HG03139 (cell line): Measurements from ENCODE around the gene NAA80.

Experiments
- ATAC-seq: cut with Tn5 transposase; IDR thresholded peaks from one replicate; pipeline ENCODE4 v1.9.1; 2021; ENCODE audit not compliant: unreplicated experiment

NAA80 gene, protein sequence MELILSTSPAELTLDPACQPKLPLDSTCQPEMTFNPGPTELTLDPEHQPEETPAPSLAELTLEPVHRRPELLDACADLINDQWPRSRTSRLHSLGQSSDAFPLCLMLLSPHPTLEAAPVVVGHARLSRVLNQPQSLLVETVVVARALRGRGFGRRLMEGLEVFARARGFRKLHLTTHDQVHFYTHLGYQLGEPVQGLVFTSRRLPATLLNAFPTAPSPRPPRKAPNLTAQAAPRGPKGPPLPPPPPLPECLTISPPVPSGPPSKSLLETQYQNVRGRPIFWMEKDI

DNA sequence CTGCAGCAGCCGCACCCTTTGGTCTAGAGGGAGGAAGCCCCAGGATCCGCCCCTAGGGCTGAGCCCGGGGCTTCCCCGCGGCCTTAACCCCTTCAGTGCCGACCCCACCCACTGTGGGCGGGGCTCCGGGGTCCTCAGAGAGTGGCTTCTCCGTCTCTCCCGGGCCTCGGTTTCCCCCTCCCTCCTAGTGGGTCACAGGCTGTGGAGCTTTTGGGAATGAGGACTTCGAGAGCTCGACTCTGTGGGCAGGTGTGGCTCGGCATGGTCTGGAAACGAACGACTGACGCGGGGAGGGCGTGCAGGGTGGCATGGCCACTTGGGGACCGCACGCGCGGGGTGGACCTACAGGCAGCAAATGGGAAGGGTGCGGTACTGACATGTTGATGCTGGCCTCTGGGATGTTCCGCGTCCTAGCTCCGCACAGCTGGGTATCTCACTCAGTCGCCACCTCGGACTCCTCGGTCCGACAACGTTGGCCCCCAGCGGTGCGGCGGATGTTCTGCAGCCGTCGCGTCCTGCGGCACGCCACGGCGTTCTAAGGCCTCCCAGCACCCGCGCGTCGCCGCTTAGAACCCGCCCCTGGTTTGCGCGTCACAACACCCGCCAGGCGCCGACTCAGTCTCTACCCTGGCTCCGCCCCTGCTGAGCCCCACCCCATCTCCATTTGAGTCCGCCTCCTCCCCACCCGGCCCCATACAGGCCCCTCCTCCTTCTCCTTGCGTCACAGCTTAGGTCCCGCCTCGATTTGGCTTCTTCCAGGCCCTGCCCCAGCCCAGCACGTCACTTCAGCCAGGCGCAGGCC, at the start of gene NAA80, which contains the start of gene HYAL3:
TSS of gene NAA80 (minus strand) at position 570 of the 802 bp plus-strand sequence. CDS start 1,942 bp downstream, outside the sequence.
TSS of gene HYAL3 (minus strand) at position 570 of the 802 bp plus-strand sequence. CDS start 3,803 bp downstream, outside the sequence.
- peak; percentile 80 for ATAC-seq

DNA sequence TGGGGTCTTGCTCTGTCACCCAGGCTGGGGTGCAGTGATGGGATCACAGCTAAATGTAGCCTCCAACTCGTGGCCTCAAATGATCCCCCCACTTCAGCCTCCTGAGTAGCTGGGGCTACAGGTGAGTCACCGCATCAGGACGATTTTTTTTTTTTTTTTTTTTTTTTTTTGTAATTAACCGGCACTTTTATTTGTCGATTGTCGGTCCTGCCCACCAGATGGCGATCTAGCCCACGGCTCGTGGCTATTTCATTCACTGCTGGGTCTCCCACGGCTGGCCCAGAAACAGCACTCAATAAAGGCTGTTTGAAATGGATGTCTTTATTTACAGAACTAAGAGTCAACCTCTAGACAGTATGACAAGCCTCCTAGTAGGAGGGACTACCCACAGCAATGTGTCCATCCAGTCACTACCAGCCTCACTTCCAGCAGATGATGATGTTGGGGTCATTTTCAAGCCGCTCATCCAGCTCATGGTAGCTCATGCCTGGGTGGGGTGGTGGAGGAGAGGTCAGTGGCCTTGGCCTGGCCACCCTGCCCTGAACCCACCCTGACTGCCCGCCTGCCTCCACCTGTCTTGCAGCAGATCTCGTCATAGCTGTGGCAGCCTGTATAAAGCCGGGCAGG, 48.1 kb upstream of the NAA80 start:
- ATAC-seq, result no peak

DNA sequence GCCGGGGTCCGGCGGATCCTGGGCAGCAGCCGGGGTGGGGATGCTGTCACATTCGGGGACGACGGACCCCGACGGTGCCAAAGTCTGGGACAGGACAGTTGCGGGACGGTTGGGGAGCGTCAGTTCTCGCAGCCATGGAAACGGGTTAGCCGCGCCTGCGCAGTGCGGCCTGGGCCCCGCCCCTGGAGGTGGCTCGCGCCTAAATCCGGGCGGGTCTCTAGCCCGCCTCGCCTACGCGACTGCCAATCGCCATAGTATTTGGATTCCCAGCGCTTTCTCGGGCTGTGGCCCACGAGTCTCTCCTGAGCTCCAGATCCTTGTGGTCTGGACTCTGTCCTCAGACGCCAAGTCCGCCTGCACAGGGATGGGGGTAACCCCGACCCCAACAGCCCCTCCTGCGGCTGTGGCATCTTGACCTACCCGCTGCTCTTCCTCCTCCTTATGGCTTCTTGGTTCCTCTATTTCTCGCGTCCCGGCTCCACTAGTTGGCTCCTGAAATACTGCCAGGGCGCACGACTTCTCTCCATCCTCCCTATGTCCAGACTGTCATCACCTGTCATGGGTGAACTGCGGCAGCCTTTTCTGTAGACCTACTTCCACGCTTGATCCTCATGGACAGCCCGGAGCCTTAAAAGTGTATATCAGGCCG, 46.5 kb upstream of the NAA80 start, which contains the start of gene ZMYND10:
TSS of gene ZMYND10 (minus strand) at position 147 of the 649 bp plus-strand sequence. CDS start 153 bp downstream, outside the sequence.
- ATAC-seq, result no peak

DNA sequence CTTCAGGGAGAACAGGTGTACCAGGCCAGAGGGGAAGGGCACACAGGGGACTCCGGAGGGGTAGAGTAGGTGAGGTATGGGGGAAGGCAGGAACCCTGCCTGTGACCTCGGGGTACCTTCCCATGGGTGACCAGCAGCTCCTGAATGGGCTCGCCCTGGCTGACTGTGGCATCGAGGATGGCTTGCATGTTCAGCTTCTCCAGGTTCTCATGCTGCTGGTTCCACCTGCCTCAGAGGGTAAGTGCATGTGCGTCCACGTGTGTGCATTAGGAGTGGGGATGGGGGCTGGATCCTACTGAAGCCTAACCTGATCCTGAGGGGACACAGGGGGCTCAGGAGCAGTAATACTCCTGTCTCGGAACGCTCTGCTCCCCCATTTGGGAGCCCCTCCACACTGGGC, 45.8 kb upstream of the NAA80 start:
- ATAC-seq, result no peak

DNA sequence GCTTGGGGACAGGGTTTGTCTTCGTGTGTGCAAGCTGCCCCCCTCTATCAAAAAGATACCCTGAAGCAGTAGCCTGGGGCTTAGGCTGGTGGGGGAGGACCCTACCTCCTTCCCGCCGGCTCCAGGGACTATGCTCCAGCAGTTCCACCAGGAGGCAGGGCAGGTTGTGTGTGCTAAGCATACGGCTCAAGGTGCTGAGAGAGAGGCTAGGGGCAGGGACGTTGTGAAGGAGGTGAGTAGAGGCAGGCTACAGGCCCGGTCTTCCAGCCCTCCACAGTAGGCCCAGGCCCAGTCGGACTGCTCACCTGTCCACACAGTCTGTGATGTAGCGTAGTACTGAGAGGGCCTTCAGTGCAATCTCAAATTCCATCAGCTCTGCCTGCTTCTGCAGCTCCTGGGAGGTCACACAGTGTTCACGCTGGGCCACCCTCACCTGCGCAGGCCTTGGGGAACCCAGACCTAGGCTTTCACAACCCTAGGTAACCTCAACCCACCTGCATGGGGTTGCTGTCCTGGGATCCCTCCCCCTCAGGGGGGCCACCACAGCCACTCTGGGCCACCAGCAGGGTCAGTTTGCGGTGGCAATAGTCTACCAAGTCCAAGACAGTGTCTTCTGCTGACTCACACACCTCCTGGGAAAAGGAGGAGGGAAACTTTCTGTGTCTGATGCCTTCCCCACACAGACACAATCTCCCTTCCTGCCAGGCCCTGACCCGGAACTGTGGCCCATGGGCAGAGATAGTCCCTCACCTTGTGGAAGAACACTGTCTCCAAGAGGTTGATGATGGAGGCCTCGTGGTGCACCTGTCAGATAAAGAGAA, 43.8 kb upstream of the NAA80 start:
- ATAC-seq, result no peak

DNA sequence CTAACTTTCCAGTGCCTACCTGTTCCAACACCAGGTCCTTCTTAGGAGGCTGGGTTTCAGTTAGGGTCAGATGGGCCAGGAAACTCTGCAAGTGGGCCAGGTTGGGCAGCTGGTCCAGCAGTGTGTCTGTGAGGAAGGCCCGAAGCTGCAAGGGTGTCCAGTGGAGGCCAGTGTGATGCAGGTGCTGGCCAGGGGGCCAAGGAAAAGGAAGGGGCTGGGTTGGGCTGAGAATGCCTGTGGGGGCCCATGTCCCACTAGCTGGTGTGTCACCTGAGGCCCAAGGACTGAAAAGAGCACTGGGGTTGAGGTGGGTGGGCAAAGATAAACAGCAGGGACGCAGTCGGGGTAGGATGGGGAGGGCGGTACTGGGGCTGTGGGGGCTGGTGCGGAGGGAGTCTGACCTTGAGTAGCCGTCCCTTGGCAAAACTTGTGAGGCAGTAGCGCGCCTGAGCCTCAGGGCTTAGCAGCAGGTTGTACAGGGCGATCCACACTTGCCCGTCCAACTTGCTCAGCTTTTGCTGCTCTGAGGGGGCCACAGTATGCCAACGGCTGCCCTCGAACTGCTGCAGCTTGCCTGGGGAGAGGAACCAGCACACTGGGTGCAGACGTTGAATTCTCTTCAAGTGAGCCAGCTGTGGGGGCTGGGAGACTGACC, 42.9 kb upstream of the NAA80 start:
- no peak for ATAC-seq

DNA sequence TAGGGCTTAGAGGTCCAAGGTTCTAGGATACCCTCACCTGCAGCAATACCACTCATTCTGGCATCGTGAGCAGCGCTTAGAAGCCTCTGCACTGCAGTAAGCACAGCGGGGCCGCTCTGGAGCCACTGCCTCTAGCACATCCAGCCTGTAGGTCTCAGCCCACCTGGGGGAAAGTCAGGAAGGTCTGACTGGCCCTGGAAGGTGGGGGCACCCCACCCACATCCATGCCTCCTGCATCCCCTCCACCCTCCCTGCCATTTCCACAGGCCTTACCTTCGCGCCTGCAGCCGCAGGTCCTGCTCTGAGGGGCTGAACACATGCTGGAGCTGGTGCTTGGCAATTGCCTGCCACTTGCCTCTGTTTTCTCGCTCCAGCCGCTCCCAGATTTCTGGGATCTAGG, 42.3 kb upstream of the NAA80 start:
- ATAC-seq, result no peak

DNA sequence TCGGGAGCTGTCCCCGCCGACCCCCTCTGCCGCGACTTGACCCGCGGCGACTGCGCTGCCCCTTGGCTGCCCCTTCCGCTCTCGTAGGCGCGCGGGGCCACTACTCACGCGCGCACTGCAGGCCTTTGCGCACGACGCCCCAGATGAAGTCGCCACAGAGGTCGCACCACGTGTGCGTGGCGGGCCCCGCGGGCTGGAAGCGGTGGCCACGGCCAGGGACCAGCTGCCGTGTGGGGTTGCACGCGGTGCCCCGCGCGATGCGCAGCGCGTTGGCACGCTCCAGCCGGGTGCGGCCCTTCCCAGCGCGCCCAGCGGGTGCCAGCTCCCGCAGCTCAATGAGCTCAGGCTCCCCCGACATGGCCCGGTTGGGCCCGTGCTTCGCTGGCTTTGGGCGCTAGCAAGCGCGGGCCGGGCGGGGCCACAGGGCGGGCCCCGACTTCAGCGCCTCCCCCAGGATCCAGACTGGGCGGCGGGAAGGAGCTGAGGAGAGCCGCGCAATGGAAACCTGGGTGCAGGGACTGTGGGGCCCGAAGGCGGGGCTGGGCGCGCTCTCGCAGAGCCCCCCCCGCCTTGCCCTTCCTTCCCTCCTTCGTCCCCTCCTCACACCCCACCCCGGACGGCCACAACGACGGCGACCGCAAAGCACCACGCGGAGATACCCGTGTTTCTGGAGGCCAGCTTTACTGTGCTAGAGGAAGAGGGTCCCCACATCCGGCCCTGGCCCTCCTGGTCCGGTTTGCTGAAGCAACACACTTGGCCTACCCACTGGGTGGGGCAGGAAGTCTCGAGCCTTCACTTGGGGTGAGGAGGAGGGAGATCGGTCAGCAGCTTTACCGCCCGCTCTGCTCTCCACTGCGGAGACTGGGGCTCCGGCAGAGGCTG, 41.5 kb upstream of the NAA80 start, which contains the start of gene RASSF1:
TSS of gene RASSF1 (minus strand) at position 389 of the 882 bp plus-strand sequence. CDS start at position 358, 31 bp downstream.
- peak; percentile 23 for ATAC-seq

DNA sequence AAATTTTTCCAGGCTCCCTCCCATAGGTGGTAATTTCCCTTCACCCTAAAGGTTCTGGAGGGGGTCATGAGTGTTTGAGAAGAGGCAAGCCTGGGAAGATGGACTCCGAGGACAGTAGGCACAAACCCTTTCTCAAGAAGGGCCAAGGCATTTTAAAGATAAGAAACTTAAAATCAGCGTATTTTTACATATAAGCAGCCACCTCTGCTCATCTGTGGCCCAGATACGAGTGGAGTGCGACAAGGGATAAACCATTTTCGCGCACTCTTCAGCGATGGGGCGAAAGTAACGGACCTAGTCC, 40.9 kb upstream of the NAA80 start:
- no peak for ATAC-seq

DNA sequence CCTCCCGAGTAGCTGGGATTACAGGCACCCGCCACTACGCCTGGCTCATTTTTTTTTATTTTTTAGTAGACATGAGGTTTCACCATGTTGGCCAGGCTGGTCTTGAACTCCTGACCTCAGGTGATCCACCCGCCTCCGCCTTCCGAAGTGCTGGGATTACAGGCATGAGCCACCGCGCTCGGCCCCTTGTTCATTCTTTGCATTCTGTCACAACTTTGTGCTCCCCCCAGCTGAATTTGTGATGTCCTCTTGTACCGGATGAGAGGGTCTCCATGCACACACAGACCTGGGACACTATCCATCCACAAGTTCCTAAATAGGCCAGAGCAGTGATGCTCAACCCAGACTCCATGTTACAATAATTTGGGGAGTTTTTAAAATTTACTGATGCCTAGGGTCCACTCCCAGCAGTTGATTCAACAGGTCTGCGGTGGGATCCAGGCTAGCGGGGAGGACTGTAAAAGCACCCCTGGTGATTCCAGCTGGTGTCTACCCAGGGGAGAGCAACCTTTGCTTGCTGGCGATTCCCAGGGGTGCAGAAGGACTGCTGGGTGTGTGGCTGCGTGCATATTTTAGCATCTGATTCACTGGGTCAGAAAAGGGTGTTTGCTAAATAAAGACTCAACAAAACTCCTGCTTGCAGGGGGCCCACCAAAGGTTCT, 40.4 kb upstream of the NAA80 start:
- ATAC-seq, result no peak

DNA sequence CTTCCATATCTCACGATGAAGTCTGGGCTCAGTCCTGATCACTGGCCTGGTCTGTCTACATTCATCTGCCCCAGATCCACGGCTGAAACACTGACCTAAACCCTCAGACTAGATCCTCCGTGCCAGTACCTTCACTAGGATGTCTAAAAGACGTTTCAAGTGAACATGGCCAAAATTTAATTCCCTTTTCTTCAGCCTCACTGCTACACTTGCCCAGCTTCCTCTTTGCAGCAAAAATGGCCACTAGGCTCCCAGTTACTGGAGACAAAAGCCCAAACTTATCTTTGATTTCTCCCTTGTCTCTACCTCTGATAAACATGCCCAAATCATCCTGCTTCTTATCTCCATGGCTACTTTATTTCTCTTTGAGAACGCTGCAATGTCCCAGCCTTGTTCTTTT, 39.8 kb upstream of the NAA80 start:
- no peak for ATAC-seq

DNA sequence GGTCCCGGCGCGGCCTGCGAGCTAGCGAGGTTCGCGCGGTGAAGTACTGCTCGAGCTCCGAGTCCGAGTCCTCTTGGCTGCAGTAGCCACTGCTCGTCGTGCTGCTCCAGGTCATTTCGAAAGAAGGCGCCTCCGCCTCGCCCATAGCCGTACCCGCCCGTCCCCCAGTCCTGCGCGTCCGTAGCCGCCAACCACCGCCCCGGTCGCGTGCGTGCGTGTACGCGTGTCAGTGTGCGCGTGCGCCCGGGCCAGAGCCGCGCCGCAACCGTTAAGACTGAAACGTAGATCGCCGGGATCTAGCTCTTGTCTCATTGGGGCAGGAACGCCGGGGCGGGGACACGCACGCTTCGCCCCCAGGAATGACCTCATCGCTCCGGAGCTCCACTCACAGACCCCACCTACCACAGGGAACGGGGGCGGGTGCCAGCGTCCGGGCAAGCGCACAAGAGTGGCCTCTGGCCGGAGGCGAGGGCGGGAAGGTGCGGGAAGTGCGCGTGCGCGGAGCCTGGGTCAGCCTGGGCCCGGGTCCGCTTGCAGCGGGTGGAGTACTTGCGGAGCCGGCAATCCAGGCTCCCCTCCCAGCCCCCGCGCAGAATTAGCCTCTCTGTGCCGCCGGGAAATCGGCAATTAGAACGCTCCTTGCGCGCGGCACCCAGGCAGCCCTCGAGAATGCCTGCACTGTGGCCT, 38.1 kb upstream of the NAA80 start:
- ATAC-seq, result peak; percentile 75

DNA sequence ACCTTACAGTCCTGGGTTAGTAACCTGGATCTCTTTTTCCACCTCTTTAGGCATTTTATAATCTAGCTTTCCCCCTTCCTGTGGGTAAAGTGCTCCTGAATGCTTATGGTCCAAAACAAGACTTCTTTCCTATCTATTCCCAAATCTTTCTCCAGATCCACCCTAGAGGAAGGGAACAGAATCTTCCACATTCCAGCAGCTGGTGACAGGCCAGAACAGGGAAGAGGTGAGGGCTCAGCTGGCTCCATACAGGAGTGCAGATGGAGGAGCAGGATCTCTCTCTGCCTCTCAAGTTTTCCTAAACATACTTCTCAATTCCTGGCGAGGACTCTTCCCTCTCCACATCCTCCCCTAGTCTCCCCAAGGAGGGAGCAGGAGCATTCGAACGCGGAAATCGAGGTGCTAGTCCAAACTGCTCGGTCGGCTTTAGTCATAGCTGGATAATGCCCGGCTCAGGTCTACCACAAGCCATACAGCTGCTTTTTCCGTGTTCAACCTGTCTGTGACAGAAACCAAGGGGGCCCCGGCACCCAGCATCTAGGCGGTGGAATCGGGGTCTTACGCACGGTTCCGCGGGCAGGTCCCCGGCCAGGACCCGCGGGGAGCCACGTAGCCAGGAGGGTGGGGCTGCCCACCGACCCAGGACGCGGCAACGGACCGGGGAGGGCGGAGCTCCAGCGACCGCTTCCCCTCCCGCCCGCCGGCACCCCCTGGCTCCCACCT, 37.4 kb upstream of the NAA80 start:
- peak; percentile 4 for ATAC-seq

DNA sequence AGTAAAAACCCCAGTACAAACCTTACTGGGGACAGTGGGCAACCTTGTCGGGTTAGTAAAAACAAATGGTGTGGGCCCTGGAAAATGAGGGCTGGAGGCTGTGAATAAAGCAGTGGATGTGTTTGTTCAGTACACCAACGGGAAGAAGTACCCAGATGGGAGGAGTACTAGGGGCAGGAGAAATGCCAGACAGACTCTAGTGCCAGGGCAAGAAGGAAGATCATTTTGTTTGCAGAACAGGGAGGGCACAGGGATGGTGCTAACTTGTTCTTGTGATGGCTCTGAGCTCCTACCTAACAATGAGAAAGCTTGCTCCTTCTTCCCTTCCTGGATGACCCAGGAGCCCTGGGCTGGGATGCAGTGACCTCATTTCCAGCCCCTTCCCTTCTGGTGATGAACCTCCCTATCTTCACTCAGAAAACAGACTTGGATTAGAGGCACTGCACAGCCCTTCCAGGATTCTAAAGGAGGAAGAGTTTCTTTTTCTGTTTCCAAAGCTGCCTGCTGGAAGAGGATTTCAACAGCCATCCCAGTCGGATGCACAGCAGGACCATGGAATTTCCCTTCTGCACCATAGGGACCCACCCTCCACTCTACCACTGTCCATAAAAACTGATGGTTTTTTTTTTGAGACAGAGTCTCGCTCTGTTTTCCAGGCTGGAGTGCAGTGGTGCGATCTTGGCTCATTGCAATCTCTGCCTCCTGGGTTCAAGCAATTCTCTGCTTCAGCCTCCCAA, 35.3 kb upstream of the NAA80 start:
- no peak for ATAC-seq

DNA sequence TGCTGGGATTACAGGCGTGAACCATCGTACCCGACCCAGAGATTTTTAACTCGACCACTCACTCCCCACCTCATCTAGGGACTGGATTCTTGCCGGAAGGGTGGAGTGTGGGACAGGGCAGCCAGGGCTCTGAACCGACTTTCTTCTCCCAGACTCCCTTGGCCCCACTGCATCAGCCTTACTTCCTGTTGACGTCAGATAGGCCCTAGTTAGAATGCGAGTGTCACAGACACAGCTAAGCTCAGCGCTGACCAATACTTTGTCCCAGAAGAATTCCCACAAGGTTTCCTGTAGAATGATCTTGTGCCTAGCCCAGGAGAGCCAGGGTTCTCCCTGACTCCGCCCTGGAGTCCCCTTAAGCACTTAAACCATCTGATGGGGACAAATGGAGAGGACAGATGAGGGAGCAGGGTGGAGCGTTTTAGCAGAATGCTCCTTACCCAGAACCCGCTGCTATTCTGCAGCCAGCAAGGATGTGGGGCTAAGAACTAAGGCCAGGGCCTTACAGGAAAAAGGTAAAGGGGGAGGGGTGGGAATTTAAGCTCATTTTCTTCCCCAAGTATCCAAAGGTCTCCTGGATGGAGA, 34.6 kb upstream of the NAA80 start:
- ATAC-seq, result no peak

DNA sequence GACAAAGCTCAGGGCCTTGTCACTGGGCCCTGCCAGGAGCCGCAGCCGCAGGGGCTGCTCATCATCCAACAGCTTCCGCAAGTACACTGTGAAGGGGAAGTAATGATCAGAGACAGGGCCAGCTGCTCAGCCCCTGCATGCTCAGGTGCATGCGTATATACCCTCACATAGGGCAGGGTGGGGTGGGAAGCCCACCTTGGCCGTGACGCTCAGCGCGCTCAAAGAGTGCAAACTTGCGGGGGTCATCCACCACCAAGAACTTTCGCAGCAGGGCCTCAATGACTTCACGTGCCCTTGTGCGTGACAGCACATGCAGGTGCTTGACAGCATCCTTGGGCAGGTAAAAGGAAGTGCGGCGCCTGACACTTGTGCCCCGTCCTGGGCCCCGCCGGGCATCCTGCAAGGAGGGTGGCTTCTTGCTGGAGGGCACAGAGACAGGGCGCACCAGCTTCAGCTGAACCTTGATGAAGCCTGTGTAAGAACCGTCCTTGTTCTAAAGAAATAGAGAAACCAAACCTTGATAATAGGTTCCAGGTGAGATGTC, 32.2 kb upstream of the NAA80 start:
- ATAC-seq, result no peak
